T-helper 9 cell (primary cell): ENCODE measurements around the gene WBP1L.

Experiments
- DNase-seq: peaks from one replicate; pipeline ENCODE4 v3.0.0-alpha.2; 2020

Gene WBP1L

DNA sequence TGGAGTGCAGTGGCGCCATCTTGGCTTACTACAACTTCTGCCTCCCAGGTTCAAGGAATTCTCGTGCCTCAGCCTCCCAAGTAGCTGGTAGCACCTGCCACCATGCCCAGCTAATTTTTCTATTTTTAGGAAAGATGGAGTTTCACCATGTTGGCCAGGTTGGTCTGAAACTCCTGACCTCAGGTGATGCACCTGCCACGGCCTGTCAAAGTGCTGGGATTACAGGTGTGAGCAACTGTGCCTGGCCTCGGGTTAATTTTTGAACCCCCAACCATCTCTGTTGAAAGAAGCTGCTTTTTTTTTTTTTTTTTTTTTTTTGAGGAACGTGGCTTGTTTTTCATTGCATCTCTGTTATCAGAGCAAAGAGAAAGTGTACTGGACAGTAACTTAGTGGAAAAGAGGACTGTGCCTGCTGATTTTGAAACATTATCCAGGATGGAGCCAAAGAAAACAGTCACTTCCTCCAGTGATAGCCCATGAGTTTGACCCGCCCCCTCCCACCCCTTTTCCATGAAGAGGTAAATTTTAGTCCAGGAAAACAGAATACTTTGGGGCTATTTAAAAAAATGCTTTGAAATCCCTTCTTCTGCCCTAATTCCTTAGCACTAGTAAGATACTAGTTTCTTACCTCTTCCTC is 38.3 kb downstream of the WBP1L start:
- DNase-seq, result no peak

DNA sequence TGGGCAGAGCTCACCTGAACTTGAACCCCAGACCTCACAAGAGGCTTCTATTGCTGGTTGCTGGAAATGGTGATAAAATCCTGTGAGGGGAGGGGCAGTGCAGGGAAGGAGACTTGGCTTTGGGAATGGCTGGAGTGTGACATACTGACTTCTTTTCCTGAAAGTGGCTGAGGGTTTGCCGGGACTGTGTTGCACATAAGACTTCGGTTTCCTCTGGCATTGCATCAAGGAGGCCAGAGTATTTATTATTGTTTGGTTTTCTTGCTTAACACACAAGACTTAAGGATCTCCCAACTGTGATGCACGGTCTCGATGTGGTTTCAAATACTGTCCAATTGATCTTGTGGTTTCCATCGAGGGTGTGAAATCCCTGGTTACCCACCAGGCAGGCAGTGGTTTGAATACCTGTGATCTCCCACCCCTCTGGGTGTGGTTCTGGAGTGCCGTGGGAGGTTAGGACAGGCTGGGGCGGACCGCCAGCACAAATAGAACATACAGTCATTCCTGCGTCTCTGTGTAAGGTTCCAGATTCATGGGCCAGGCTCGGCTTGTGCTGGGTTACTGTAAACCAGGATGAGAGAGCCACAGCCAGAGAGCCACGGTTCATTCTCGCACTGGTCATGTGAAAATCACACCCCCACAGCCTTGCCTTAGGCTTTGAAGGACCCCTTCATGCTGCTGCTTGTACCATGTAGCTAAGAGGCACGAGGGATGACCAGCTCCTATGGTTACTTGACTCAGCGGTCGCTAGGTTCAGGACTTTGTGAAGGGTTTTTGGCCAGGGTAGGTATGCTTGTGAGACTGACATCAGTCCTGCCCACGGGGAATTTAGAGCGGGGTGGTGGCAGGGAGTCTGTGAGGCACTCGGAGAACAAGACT is 39.2 kb downstream of the WBP1L start:
- no peak for DNase-seq

DNA sequence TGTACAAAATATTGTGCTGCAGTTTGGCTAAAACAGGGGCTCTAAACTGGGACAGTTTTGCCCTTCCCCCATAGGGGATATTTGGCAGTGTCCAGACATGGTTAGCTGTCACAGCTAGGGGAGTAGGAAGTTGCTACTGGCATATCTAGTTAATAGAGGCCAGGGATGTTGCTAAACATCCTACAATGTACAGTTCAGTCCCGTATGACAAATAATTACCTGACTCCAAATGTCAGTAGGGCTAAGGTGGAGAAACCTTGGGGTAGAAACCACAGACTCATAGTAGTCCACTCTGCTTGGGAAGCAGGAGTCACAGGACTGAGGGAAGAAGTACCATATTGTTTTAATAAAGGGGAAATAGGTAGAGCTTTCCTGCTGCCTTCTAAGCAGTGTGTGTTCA is 39.8 kb downstream of the WBP1L start:
- DNase-seq, result no peak

DNA sequence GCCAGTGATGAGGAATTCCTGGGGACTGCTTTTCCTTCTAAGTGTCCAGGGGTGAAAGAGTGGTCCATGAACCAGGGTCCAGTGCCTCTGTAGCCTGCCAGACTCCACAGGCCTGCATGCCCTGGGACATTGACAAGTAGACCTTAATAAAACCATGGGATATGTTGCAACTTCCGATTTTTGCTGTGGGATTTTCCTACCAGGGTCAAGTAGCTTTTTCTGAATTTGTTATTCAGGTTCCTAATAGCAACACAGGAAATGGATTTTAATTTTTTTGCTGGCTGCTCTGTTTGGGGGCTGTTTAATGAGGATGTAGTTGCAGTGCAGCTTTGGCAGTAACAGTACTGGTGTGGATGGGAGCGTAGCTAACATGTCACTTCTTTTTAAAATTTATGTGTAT is 42.1 kb downstream of the WBP1L start:
- no peak for DNase-seq

DNA sequence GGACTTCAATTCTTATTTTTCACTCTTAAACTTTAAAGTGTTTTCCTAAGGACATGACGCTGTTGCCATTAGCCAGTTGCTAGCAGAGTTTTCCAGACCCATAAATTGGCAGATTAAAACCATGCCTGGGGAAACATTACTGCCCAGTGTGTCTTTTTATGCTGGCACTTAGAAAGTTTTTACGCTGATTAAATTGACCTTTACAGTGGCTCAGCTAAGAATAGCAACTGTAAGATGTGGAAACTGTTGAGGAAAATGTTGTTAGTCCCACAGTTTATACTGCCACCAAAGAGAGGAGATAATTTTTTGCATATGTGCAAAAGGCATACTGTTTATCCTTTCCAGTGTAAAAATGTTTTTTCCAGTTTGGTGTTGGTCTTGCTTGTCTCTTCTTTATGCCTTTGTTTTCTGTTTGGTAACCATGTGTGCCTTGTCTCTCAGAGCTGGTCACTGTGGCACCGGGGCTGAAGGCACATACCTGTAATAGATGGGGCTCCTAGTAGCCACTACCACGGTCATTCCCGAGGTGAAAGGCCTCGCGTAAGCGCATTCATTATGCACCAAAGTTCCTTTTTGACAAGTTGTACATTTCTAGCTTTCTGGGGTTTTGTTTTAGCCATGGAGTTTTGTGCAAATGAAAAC is 48.1 kb downstream of the WBP1L start:
- DNase-seq, result no peak

DNA sequence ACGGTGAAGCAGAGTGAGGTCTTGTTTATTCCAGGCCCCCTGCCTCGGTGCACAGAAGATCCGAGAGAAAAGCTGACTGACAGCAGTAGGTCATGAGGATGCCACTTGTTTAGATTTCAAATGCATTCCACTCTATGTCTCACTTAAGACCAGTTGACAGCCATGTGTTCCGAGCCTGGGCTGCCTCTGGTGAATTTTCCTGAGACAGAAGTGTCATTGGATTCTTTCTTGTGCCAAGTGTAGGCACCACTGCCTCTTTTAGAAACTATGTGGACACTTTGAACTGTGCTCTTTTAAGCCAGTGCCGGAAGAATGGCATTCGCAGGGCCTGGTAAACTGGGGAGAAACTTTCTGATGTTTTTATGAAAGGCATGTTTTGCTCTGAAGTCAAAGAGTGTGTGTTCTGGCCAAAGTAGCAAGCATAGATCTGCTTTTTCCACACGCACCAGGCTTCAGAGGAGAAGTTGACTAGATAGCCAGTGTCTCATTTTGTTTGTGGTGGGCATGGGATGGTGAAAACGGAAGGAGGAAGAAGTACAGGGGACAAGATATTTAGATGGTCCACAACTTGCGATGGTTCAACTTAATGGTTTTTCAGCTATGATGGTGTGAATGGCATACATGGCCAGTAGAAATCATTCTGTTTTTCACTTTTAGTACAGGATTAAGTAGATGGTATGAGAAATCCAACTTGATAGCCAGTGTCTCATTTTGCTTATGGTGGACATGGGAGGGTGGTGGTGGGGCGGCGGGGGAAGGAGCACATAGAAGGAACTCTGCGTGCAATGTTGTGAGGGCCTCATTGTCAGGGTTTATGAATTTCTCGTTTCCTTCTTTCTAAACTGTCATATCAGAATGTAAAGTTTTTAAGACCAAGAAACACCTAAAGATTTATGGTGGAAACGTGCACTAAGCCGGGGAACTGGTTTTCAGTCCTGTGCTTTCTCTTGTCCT is 52.0 kb downstream of the WBP1L start:
- no peak for DNase-seq

DNA sequence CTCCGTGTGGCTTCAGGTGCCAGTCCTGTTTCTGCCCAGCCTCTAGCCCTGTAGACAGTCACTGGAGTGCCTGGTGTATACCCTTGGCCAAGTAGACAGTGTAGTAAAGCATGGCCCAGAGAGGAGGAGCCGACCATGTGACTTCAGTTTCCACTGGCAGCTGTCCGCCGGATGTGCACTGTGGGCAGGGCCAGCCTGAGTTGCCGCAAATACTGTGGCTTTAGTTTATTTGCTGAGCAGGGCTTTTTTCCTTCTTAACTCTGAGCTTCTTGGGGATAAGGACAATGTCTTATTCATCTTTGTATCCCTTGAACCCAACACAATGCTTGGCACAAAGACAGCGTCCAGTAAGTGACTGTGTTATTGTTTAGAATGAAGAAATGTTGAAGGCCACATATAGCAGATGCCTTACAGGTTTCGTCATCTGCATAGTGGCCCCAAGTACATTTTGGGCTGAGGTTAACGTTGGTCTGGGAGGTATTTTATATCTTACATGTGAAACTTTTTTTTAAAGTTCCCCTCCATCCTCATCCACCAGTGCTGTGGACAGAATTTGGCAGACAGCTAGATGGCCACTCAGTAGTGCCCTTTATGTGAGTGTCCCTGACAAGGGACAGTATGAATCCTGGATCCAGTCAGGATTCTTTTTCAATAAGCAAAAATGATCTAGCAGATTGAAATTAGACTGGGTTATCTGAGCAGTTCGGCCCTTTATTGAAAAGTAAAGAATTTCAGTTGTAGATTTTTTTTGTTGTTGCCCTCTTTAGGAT is 52.8 kb downstream of the WBP1L start:
- peak; percentile 4 for DNase-seq

DNA sequence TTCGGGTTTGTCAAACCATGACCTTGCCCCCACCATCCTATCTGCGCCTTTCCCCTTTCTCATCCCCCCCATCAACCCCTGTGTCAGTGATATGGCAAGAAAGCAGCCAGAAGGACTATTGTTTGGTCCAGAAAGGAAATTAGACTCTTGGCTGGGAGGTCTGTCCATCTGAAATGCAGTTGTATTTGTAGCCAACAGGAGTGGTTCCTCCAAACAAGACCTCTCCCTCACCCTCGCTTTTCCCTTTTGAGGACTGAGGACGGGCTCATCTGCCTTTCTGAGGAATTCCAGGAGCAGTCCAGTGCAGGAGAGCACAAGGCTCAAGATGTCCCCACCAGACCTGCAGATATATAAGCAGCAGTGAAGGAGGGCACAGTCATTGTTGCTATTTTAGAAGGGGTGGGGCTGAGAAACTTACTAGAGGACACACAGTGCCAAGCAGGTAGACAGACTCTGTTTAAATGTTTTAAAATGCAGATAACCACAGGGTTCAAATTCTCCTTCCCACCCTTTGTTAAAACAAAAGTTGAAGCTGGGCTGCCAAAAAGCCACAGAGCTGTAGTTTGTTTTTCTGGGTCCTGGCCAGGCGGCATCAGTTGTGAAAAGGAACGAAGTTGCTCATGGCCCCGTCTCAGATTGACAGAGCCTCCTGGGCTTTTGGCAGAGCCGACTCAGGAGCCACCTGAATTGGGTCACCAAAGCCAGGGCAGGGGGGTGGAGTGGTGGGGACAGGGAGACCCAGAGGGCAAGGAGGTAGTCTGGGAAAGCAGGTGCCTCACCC is 56.1 kb downstream of the WBP1L start:
- no peak for DNase-seq

DNA sequence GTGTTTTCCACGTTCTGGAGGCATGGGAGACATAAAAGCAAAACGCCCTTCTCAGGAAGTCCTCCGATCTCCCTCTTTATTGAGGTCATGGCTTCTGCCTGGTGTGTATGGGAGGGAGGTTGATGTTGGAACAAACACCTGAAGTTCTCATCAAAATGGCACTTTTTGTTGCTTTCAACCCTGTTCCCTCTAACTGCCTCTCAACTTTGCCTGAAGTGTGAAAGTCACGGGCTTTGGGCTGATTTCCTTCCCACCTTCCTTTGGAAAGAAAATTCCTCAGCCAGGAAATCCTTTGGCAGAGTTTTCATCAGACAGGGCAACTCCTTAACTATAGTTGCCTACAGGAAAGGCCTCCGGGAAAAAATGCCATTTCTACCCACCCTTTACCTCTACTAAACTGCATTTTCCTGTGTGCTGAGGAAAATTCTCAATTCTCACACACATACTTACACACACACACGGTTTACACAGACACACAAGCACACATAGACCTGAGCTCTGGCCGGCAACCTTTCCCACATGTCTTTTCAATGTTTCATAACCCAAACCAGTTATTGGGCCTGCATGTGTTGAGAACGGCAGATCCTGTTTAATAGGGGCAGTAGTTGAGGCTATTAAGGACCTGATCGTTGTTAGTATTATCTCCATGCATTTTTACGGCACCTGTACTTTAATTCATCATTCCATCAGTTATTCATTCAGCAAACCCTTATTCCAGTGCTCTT is 57.0 kb downstream of the WBP1L start:
- no peak for DNase-seq

DNA sequence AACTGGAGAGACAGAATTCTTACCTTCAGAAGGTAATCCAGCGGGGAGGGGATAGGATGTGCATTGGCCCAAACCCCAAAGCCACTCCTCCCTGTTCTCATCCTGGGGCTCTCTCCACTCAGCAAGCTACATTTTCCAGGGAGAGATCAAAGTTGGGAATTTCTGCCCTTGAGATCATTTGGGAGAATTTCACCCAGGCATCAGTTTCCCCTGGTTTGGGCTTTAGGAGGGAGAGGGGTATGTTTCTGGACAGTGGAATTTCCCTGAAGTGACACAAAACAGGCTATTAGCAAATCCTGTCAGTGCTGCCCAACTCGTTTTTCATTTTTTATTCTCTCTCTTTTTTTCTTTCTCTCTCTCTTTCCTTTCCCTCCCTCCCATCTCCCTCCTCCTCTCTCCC is 57.7 kb downstream of the WBP1L start:
- no peak for DNase-seq

DNA sequence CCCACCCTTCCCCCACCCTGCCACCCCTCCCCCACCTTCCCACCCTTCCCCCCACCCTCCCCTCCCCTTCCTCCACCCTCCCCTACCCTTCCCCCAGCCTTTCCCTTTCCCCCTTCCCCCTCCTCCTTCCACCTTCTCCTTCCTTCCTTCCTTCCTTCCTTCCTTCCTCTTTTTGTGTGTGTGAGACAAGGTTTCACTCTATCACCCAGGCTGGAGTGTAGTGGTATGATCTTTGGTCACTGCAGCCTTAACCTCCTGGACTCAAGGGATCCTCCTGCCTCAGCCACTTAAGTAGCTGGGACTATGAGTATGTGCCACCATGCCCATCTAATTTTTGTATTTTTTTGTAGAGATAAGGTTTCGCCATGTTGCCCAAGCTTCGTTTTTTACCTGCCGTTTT is 58.2 kb downstream of the WBP1L start:
- no peak for DNase-seq

DNA sequence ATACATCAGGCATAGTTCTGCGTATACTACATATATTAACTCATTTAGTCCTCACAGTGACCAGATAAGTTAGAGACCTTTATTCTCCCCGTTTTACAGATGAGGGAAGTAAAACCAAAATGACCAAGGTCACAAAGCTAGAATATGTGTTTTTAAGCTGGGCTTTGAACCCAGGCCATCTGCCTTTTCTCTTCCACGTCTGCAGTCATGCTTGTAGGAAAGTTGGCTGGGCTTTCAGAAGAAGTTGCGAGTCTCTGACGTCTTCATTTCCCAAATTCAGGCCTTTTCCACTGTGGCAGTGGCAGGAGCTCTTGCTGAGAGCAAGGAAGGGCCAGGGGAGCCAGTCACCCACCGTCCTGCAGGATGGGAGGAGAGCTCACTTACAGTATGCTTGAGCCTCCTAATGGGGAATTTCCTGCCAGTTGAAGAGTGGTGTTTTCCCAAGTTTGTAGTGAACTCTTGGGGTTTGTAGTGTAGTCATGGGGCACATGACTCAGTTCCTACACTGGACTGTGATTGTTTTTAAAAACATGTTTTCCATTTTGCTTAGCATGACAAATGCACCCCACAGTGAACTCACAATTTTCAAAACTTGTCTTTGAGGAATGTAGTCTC is 59.3 kb downstream of the WBP1L start:
- no peak for DNase-seq

DNA sequence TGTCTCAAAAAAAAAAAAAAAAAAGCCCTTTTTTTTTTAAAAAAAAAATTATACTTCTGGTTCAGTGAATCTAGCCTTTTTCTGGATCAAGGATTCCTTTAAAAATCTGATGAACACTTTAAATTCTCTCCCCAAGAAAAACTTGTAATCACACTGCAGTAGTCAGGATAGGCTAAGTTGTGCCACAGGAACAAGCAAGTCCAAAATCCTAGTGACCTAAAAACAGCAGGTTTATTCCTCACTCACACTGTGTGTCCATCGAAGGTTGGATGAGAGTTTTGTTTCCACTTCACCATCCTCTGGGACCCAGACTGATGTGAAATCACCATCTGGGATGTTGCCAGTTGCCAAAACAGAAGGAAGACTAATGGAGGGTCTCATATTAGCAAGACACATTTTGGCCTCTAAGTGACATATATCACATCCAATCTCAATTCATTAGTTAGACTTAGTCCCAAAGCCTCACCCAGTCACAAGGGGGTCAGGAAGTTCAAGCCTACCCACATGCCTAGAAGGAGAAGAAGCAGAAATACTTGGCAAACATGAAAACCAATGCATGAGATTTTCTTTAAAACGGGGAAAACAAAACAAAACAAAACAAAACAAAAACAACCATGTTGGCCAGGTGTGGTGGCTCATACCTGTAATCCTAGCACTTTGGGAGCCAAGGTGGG is 60.8 kb downstream of the WBP1L start:
- DNase-seq, result no peak

DNA sequence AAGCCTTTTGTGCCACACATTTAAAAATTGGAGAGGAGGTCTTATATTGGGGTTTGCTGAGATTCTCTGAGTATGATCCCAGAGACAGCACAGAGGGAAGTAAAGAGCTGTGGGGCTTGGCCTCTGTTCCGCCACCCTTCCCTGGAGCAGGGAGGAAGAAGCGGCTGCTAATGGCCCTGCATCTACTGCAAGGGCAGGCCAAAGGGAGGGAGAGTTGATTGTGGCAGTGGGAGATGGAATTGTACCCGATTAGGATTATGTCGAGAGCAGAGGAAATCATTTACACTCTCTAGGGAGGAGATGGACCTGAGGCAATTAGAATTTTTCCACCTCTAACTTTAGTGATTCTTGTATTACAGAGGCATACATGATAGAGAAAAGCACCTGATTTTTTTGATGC is 64.6 kb downstream of the WBP1L start:
- DNase-seq, result no peak

DNA sequence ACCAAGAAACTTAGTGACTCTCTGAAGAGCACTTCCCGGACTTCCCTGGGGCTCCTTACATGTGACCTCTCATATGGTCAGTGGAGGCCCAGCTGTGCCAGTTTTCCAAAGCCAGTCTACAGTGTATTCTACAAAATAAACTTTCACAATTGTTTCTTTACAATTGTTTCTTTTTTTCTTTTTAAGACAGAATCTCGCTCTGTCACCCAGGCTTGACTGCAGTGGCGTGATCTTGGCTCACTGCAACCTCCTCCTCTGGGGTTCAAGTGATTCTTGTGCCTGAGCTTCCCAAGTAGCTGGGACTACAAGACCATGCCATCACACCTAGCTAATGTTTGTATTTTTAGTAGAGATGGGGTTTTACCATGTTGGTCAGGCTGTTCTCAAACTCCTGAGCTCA is 67.6 kb downstream of the WBP1L start:
- no peak for DNase-seq

DNA sequence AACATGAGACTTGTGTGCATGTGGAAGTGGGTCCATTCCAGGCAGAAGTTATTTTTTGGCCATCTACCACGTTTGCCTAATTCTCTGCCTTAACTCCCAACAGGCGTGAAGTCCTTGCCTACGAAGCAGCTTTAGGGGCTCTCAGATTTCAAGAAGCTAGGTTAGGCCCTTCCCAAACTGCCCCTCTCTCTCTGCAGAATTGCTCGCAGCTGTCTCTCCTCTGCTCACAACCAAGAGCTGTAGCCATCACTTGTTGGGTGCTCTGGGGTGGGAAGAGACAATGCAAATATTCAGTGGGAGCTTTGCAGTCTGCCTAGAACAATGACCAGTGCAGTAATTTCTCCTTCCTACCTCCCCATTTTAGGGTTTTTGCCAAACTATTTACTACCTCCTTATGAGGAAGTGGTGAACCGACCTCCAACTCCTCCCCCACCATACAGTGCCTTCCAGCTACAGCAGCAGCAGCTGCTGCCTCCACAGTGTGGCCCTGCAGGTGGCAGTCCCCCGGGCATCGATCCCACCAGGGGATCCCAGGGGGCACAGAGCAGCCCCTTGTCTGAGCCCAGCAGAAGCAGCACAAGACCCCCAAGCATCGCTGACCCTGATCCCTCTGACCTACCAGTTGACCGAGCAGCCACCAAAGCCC is 68.6 kb downstream of the WBP1L start:
- DNase-seq, result no peak

DNA sequence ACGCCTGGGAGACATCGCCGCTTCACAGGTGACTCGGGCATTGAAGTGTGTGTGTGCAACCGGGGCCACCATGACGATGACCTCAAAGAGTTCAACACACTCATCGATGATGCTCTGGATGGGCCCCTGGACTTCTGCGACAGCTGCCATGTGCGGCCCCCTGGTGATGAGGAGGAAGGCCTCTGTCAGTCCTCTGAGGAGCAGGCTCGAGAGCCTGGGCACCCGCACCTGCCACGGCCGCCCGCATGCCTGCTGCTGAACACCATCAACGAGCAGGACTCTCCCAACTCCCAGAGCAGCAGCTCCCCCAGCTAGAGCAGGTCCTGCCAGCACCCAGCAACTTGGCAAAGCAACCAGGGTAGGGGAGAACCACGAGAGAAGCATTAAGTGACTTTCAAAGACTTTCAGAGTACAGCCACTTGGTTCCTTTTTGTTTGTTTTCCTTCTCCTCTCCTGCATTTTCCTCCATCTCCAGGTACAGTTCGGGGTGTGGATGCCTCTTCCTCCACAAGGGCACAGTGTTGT is 69.3 kb downstream of the WBP1L start:
- no peak for DNase-seq

DNA sequence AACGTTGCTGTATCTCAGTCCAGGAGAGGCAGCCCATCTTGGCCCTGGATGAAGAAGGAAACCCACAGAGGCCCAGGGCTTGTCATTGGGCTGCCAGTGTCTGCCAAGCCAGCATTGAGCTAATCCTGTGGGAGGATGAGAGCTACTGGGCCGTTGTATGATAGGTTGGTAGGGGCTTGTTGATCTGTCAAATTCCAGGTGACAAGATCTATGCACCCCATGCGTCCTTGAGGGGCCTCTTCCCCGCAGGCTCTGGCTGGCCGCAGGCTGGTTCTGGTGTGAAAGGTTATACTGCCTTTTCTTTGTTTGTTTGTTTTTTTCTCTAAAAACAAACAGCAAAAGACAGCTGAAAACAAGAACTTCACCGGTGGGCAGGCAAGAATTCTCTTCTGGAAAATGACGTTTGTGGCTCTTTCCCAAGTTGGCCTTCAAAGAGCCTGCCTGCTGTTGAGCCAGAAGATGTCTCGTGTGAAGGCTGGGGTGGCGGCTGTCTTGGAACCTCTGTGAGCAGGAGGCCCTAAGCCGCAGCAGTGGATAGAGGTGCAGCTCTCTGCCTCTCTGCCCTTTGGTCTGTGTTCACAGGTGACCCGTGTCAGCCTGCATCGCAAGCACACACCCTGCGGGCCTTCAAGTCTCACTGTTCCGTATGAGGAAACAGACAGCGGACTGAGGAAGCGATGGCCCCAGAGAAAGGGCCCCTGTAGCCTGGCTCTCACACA is 70.1 kb downstream of the WBP1L start:
- no peak for DNase-seq
